ENCODE results near the gene SMKR1.
"Not testable (repeated sequence)": the region's sequence is repeated elsewhere in the genome, so short reads cannot be mapped to it uniquely, and the experiment has no call there.

The SMKR1 gene

DNA sequence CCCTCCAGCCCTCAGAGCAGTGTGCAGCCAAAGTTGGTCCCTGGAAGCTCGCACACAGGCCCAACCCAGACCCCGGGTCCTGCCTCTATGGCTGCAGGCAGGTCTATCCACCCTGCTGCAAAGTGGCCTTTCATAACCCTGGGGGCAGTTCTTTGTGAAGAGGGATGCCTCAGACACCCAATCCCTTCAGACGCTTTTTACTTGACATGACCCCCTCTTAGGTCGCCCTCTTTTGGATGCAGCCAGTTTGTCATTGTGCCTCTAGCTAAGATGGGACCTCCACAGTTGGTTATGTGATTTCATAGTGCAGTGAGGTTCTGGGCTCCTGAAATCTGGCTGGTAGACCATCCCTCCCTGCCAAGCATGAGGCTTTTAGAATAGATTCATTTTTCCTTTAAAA, 27.3 kb downstream of the SMKR1 start:
- Histone ChIP-seq H3K27me3 (ENCODE audit: low read depth, low read length) (no peaks in the 10 kb centered on the region), H3K27ac (ENCODE audit: low read length) (no peak overlapping the region), H3K9me3 (ENCODE audit: control insufficient read depth in 1 of 2, low read length in 2 of 2) (no peaks in the 10 kb centered on the region), H3K36me3 (ENCODE audit: control insufficient read depth in 1 of 2, insufficient read depth in 2 of 2, low read length in 2 of 2) (no peaks in the 10 kb centered on the region), H3K4me3 (ENCODE audit: low read depth in 1 of 2, low read length in 2 of 2) (no peak overlapping the region), H3K4me1 (ENCODE audit: control insufficient read depth in 1 of 2, insufficient read depth in 2 of 2, low read length in 2 of 2) (no peaks in the 10 kb centered on the region)

- no peaks in the 10 kb centered on the region for H3K27me3 ChIP-seq (ENCODE audit: low read depth, low read length)
- H3K4me3 ChIP-seq (ENCODE audit: low read depth in 1 of 2, low read length in 2 of 2), result no peak overlapping the region
- no peaks in the 10 kb centered on the region for H3K36me3 ChIP-seq (ENCODE audit: control insufficient read depth in 1 of 2, insufficient read depth in 2 of 2, low read length in 2 of 2)
- H3K27ac ChIP-seq (ENCODE audit: low read length), result no peak overlapping the region
- no peaks in the 10 kb centered on the region for H3K4me1 ChIP-seq (ENCODE audit: control insufficient read depth in 1 of 2, insufficient read depth in 2 of 2, low read length in 2 of 2)
- H3K9me3 ChIP-seq (ENCODE audit: control insufficient read depth in 1 of 2, low read length in 2 of 2), result no peaks in the 10 kb centered on the region
Measured at GRCh38 chr7:129530795-129531391, 28.6 kb downstream of the SMKR1 start.

DNA sequence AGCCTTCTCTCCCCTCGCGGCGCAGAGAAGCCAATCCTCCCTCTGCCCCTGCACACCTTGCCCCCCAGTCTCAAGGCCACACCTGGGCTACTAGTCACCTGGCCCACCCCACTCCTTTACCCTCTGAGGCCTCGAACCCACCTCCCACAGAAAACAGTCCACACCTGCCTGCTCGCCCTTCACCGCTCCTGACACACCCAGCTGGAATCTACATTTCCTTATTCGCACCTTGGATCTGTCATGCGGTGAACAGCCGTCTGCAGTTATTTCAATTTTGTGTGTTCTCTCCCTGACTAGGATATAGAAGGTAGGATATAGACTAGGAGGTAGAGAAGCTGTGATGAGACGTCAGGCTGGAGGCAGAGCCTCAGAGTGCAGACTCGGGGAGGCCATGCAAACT, 29.4 kb downstream of the SMKR1 start:
- no peaks in the 10 kb centered on the region for H3K36me3 ChIP-seq (ENCODE audit: control insufficient read depth in 1 of 2, insufficient read depth in 2 of 2, low read length in 2 of 2)
- no peaks in the 10 kb centered on the region for H3K27me3 ChIP-seq (ENCODE audit: low read depth, low read length)
- H3K9me3 ChIP-seq (ENCODE audit: control insufficient read depth in 1 of 2, low read length in 2 of 2), result no peaks in the 10 kb centered on the region
- no peak overlapping the region for H3K27ac ChIP-seq (ENCODE audit: low read length)
- no peaks in the 10 kb centered on the region for H3K4me1 ChIP-seq (ENCODE audit: control insufficient read depth in 1 of 2, insufficient read depth in 2 of 2, low read length in 2 of 2)
- H3K4me3 ChIP-seq (ENCODE audit: low read depth in 1 of 2, low read length in 2 of 2), result no peak overlapping the region

DNA sequence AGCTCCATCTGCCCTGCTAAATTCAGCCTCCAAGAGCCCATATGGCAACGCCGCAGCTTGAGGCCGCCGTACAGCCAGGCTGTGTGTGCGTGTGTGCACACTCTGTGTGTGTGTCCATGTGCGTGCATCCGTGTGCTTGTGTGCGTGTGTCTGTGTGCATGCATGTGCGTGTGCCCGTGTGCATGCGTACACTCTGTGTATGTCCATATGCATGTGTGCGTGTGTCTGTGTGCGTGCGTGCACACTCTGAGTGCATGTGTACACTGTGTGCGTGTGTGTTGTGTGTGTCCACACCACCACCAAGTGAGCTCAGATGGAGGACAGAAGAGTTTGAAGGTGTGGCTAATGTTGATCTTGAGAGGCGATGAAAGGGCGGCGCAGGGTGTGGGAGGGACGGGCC, 30.0 kb downstream of the SMKR1 start:
- Histone ChIP-seq H3K27ac (ENCODE audit: low read length) (no peak overlapping the region), H3K36me3 (ENCODE audit: control insufficient read depth in 1 of 2, insufficient read depth in 2 of 2, low read length in 2 of 2) (no peaks in the 10 kb centered on the region), H3K4me1 (ENCODE audit: control insufficient read depth in 1 of 2, insufficient read depth in 2 of 2, low read length in 2 of 2) (no peaks in the 10 kb centered on the region), H3K27me3 (ENCODE audit: low read depth, low read length) (no peaks in the 10 kb centered on the region), H3K9me3 (ENCODE audit: control insufficient read depth in 1 of 2, low read length in 2 of 2) (no peaks in the 10 kb centered on the region), H3K4me3 (ENCODE audit: low read depth in 1 of 2, low read length in 2 of 2) (no peak overlapping the region)

- H3K27ac ChIP-seq (ENCODE audit: low read length); H3K4me1 ChIP-seq (ENCODE audit: control insufficient read depth in 1 of 2, insufficient read depth in 2 of 2, low read length in 2 of 2); H3K4me3 ChIP-seq (ENCODE audit: low read depth in 1 of 2, low read length in 2 of 2); H3K36me3 ChIP-seq (ENCODE audit: control insufficient read depth in 1 of 2, insufficient read depth in 2 of 2, low read length in 2 of 2); H3K27me3 ChIP-seq (ENCODE audit: low read depth, low read length); H3K9me3 ChIP-seq (ENCODE audit: control insufficient read depth in 1 of 2, low read length in 2 of 2): not testable (repeated sequence)
Measured at GRCh38 chr7:129534558-129535274, 32.4 kb downstream of the SMKR1 start.

GRCh38 chr7:129535896-129536295, 33.6 kb downstream of the SMKR1 start:
- no peaks in the 10 kb centered on the region for H3K4me1 ChIP-seq (ENCODE audit: control insufficient read depth in 1 of 2, insufficient read depth in 2 of 2, low read length in 2 of 2)

DNA sequence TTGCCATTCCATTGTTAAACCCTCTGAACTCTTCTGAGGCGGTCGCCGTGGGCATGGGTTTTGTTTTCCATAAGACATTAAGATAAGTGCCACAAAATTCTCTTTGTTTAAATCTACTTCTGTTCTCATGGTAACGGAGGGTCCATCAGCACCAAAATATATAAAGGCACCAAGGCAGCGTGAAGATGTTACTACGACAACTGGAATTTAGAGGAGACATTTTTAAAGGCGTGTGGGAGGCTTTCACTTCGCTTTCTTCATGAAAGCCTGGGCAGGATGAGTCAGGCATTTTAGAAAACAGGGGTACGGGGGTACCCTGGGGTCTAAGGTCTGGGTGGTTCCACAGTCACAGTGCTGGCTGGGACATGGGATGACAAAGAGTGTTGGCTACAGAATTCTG, 34.0 kb downstream of the SMKR1 start:
- no peak overlapping the region for H3K27ac ChIP-seq (ENCODE audit: low read length)
- no peak overlapping the region for H3K4me3 ChIP-seq (ENCODE audit: low read depth in 1 of 2, low read length in 2 of 2)
- peaks cover 0 to 4% of the 10 kb centered on the region in 2 donors for H3K9me3 ChIP-seq (ENCODE audit: control insufficient read depth in 1 of 2, low read length in 2 of 2)
- H3K27me3 ChIP-seq (ENCODE audit: low read depth, low read length), result no peaks in the 10 kb centered on the region
- H3K4me1 ChIP-seq (ENCODE audit: control insufficient read depth in 1 of 2, insufficient read depth in 2 of 2, low read length in 2 of 2), result no peaks in the 10 kb centered on the region
- H3K36me3 ChIP-seq (ENCODE audit: control insufficient read depth in 1 of 2, insufficient read depth in 2 of 2, low read length in 2 of 2), result no peaks in the 10 kb centered on the region

More at GRCh38 chr7:129535896-129536295, 33.6 kb downstream of the SMKR1 start:
- H3K27ac ChIP-seq (ENCODE audit: low read length), result no peak overlapping the region
- H3K27me3 ChIP-seq (ENCODE audit: low read depth, low read length), result no peaks in the 10 kb centered on the region
- no peaks in the 10 kb centered on the region for H3K36me3 ChIP-seq (ENCODE audit: control insufficient read depth in 1 of 2, insufficient read depth in 2 of 2, low read length in 2 of 2)
- H3K4me3 ChIP-seq (ENCODE audit: low read depth in 1 of 2, low read length in 2 of 2), result no peak overlapping the region
- peaks cover 0 to 4% of the 10 kb centered on the region in 2 donors for H3K9me3 ChIP-seq (ENCODE audit: control insufficient read depth in 1 of 2, low read length in 2 of 2)

DNA sequence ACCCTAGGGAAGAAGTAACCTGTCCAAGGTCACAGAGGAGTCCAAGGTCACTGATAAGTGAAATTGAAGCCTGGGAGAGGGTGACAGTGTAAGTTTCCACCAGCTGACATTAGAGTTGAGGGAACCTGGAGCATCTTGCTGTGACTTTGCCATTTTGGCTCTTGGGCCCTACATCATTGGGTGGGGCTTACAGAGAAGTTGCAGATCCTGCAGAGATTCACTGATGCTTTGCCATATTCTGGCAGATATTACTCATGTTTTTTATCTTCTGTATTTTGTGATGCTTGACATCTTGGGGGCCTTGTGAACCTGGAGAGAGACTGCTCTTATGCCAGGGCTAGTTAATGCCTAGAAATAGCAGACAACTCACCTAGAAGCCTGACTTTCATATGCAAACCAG, 36.5 kb downstream of the SMKR1 start:
- H3K27me3 ChIP-seq (ENCODE audit: low read depth, low read length), result no peaks in the 10 kb centered on the region
- H3K27ac ChIP-seq (ENCODE audit: low read length), result no peak overlapping the region
- no peak overlapping the region for H3K4me3 ChIP-seq (ENCODE audit: low read depth in 1 of 2, low read length in 2 of 2)
- peaks cover 0 to 4% of the 10 kb centered on the region in 2 donors for H3K9me3 ChIP-seq (ENCODE audit: control insufficient read depth in 1 of 2, low read length in 2 of 2)
- no peaks in the 10 kb centered on the region for H3K4me1 ChIP-seq (ENCODE audit: control insufficient read depth in 1 of 2, insufficient read depth in 2 of 2, low read length in 2 of 2)
- H3K36me3 ChIP-seq (ENCODE audit: control insufficient read depth in 1 of 2, insufficient read depth in 2 of 2, low read length in 2 of 2), result no peaks in the 10 kb centered on the region

DNA sequence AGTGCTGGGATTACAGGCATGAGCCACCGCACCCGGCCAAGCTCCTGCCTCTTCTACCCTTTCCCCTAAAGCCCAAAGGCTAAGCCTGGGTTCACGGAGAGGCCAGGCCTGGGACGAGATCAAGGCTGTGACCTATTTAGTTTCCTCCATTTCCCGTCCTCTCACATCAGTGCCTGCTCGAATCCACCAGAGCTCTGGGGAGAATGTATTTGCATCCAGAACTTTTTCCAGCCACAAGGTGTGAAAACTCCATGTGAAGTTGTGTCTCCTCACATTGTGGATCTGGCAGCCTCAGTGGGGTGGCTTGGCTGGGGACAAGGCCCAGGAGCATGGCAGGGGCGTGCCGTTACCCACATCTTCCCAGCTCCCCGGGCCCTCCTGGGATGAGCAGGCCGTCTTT, 38.0 kb downstream of the SMKR1 start:
- Histone ChIP-seq H3K4me1 (ENCODE audit: control insufficient read depth in 1 of 2, insufficient read depth in 2 of 2, low read length in 2 of 2) (no peaks in the 10 kb centered on the region), H3K27me3 (ENCODE audit: low read depth, low read length) (no peaks in the 10 kb centered on the region), H3K27ac (ENCODE audit: low read length) (no peak overlapping the region), H3K36me3 (ENCODE audit: control insufficient read depth in 1 of 2, insufficient read depth in 2 of 2, low read length in 2 of 2) (no peaks in the 10 kb centered on the region), H3K9me3 (ENCODE audit: control insufficient read depth in 1 of 2, low read length in 2 of 2) (peaks cover 0 to 4% of the 10 kb centered on the region in 2 donors), H3K4me3 (ENCODE audit: low read depth in 1 of 2, low read length in 2 of 2) (no peak overlapping the region)

GRCh38 chr7:129544700-129545099, 42.4 kb downstream of the SMKR1 start:
- H3K4me3 ChIP-seq (ENCODE audit: low read depth in 1 of 2, low read length in 2 of 2), result no peak overlapping the region
- no peaks in the 10 kb centered on the region for H3K27me3 ChIP-seq (ENCODE audit: low read depth, low read length)
- H3K9me3 ChIP-seq (ENCODE audit: control insufficient read depth in 1 of 2, low read length in 2 of 2), result peaks cover 0 to under 1% of the 10 kb centered on the region in 2 donors
- H3K4me1 ChIP-seq (ENCODE audit: control insufficient read depth in 1 of 2, insufficient read depth in 2 of 2, low read length in 2 of 2), result no peaks in the 10 kb centered on the region
- H3K27ac ChIP-seq (ENCODE audit: low read length), result no peak overlapping the region
- no peaks in the 10 kb centered on the region for H3K36me3 ChIP-seq (ENCODE audit: control insufficient read depth in 1 of 2, insufficient read depth in 2 of 2, low read length in 2 of 2)

- Histone ChIP-seq H3K4me3 (ENCODE audit: low read depth in 1 of 2, low read length in 2 of 2) (no peak overlapping the region), H3K27ac (ENCODE audit: low read length) (no peak overlapping the region), H3K27me3 (ENCODE audit: low read depth, low read length) (no peaks in the 10 kb centered on the region), H3K4me1 (ENCODE audit: control insufficient read depth in 1 of 2, insufficient read depth in 2 of 2, low read length in 2 of 2) (no peaks in the 10 kb centered on the region), H3K9me3 (ENCODE audit: control insufficient read depth in 1 of 2, low read length in 2 of 2) (no peaks in the 10 kb centered on the region), H3K36me3 (ENCODE audit: control insufficient read depth in 1 of 2, insufficient read depth in 2 of 2, low read length in 2 of 2) (no peaks in the 10 kb centered on the region)
Measured at GRCh38 chr7:129550693-129551360, 48.5 kb downstream of the SMKR1 start.
